CD8-positive, alpha-beta memory T cell (primary cell): ENCODE measurements around the gene NR2F2. TPM values are rescaled to one million over a fixed set of nuclear protein-coding genes. Genes with fewer than 3 reads are reported as not detected.

Source experiments
- CTCF ChIA-PET: fragments of 350-600 bp; sonication (Branson Sonifier 250); formaldehyde crosslinking; loops from one replicate; lab custom pipeline; 2021; ENCODE audit warnings: antibody characterized with exemption; lab: Charles Lee
- POLR2A ChIA-PET: fragments of 350-600 bp; sonication (Branson Sonifier 250); formaldehyde crosslinking; loops from one replicate; lab custom pipeline; 2021; ENCODE audit warnings: antibody characterized with exemption; lab: Charles Lee
- DNase-seq, 5 donors: peaks; one replicate each; pipeline versions ENCODE4 v3.0.0 to v3.0.0-alpha.2; 2020 to 2022; ENCODE audit warnings: mixed read lengths in 1 of 5
- H3K27ac ChIP-seq: one replicate; pipeline ENCODE4 v1.7.0; 2013; ENCODE audit warnings: low read depth, mild to moderate bottlenecking, low read length, moderate library complexity
- H3K27me3 ChIP-seq: 2 replicates; pipeline ENCODE4 v1.7.0; 2013; ENCODE audit warnings: low read length, mild to moderate bottlenecking; ENCODE audit not compliant: insufficient read depth, poor library complexity, severe bottlenecking
- H3K36me3 ChIP-seq: 2 replicates; pipeline ENCODE4 v1.7.0; 2013; ENCODE audit warnings: mild to moderate bottlenecking, low read length, moderate library complexity; ENCODE audit not compliant: insufficient read depth
- H3K4me1 ChIP-seq: 2 replicates; pipeline ENCODE4 v1.7.0; 2013; ENCODE audit warnings: mild to moderate bottlenecking, low read length, moderate library complexity; ENCODE audit not compliant: insufficient read depth
- H3K4me3 ChIP-seq: 2 replicates; pipeline ENCODE4 v1.7.0; 2013; ENCODE audit warnings: mild to moderate bottlenecking, low read length
- H3K9me3 ChIP-seq: 2 replicates; pipeline ENCODE4 v1.7.0; 2013; ENCODE audit warnings: mild to moderate bottlenecking, low read length
- H3K27ac Mint-ChIP-seq, 8 donors: one replicate each; pipeline ENCODE4 v1.8.0; 2020 to 2021; ENCODE audit warnings: mixed read lengths in 8 of 8, mild to moderate bottlenecking in 6 of 8, inconsistent platforms in 3 of 8, moderate library complexity in 3 of 8
- H3K27me3 Mint-ChIP-seq, 2 donors: one replicate each; pipeline ENCODE4 v1.8.0; 2020 to 2021; ENCODE audit warnings: mixed read lengths in 2 of 2, mild to moderate bottlenecking in 1 of 2, moderate library complexity in 1 of 2
- H3K36me3 Mint-ChIP-seq, 3 donors: one replicate each; pipeline ENCODE4 v1.8.0; 2020 to 2021; ENCODE audit warnings: mixed read lengths in 3 of 3, inconsistent platforms in 1 of 3, mild to moderate bottlenecking in 1 of 3
- H3K4me1 Mint-ChIP-seq, 3 donors: one replicate each; pipeline ENCODE4 v1.8.0; 2020 to 2021; ENCODE audit warnings: mixed read lengths in 3 of 3, inconsistent platforms in 1 of 3, mild to moderate bottlenecking in 1 of 3
- H3K4me3 Mint-ChIP-seq, 7 donors: one replicate each; pipeline ENCODE4 v1.8.0; 2020 to 2021; ENCODE audit warnings: mixed read lengths in 7 of 7, mild to moderate bottlenecking in 6 of 7, moderate library complexity in 4 of 7, inconsistent platforms in 2 of 7
- H3K9me3 Mint-ChIP-seq, 5 donors: one replicate each; pipeline ENCODE4 v1.8.0; 2020 to 2022; ENCODE audit warnings: mixed read lengths in 5 of 5, mild to moderate bottlenecking in 3 of 5, moderate library complexity in 2 of 5, inconsistent platforms in 1 of 5
- polyA plus RNA-seq: library from polyadenylated mRNA; unstranded; fragments of 300-500 nt; fragmentation: Illumina TruSeq; gene quantifications from one replicate; pipeline ENCODE4 v1.2.3, GENCODE V29; 2021
- total RNA-seq, 2 experiments: library from RNA; stranded (reverse); gene quantifications; one replicate each; pipeline ENCODE4 v1.2.3, GENCODE V29; 2021

NR2F2 gene
- total and polyA plus RNA-seq, 3 experiments from 2014 or later = not detected

DNA sequence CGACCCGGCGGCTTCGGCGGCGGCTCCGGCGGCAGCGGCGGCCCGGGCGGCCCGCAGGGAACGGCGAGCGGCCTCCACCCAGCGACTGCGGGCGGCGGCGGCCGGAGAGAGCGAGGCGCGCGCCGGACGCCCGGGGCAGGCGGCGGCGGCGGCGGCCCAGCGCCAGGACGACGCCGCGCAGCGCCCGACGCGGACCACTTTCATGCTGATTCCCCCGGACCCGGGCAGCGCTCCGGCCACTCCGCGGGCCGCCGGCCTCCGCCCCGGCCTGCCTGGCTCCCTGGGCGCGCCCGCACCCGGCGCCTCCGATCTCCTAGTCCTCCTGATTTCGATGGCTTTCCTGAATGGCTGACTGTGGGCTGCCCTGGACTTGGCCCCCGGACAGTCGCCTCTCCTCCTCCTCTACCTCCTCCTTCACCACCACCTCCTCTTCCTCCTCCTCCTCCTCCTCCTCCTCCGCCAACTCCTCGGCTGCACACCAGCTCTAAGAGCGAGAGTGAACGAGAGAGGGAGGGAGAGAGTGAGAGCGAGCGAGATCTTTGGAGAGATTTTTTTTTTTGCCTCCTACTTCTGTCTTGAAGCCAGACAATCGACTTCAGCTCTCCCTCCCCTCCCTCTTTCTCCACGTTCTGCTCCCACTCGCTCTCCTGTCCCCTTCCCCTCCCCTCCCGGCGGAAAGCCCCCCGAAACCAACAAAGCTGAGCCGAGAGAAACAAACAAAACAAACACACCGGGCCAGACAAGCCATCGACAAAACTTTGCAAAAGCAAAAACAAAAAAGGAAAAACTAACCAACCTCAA lies 844 bp downstream of the NR2F2 start:
- no peak overlapping the region for H3K27ac Mint-ChIP-seq

GRCh38 chr15:96331945-96332636 lies 1.6 kb downstream of the NR2F2 start:
- H3K4me3 ChIP-seq = no peak overlapping the region
- DNase-seq = no peak
- H3K9me3 Mint-ChIP-seq = peaks cover 0 to 30% (median 10%) of the 10 kb centered on the region in 5 donors
- H3K27ac Mint-ChIP-seq = peak overlapping the region in 2 of 8 donors; percentile 19 to 98
- H3K4me1 Mint-ChIP-seq = peaks cover 10 to 33% (median 15%) of the 10 kb centered on the region in 3 donors
- peak overlapping the region; percentile 55 for H3K27ac ChIP-seq
- peaks cover 51% of the 10 kb centered on the region for H3K27me3 ChIP-seq
- H3K36me3 Mint-ChIP-seq = peaks cover 0 to 4% (median 0%) of the 10 kb centered on the region in 3 donors
- H3K9me3 ChIP-seq = no peaks in the 10 kb centered on the region
- no peaks in the 10 kb centered on the region for H3K4me1 ChIP-seq
- ChIA-PET POLR2A (no interaction called here), CTCF (no interaction called here)
- H3K4me3 Mint-ChIP-seq = peak overlapping the region in 6 of 7 donors; percentile 58 to 80 (median 72)
- H3K36me3 ChIP-seq = no peaks in the 10 kb centered on the region
- peaks cover 70 to 84% of the 10 kb centered on the region in 2 donors for H3K27me3 Mint-ChIP-seq

More for the DNA sequence above, 844 bp downstream of the NR2F2 start:
- Histone ChIP-seq H3K36me3 (no peaks in the 10 kb centered on the region), H3K27ac (peak overlapping the region; percentile 51), H3K9me3 (no peaks in the 10 kb centered on the region), H3K4me3 (peak overlapping the region; percentile 28), H3K4me1 (no peaks in the 10 kb centered on the region), H3K27me3 (peaks cover 57% of the 10 kb centered on the region)
- Mint-ChIP-seq H3K9me3 (peaks cover 0 to 37% (median 10%) of the 10 kb centered on the region in 5 donors), H3K4me1 (peaks cover 15 to 39% (median 17%) of the 10 kb centered on the region in 3 donors), H3K27me3 (peaks cover 69 to 86% of the 10 kb centered on the region in 2 donors), H3K36me3 (peaks cover 0 to 4% (median 0%) of the 10 kb centered on the region in 3 donors), H3K4me3 (peak overlapping the region; percentile 22 to 88 (median 62))
- POLR2A ChIA-PET = no interaction called here
- no peak for DNase-seq
- CTCF ChIA-PET = no interaction called here

- Mint-ChIP-seq H3K4me3 (peak overlapping the region in 6 of 7 donors; percentile 33 to 80 (median 64)), H3K9me3 (peaks cover 2 to 34% (median 13%) of the 10 kb centered on the region in 5 donors), H3K27me3 (peaks cover 72 to 86% of the 10 kb centered on the region in 2 donors), H3K27ac (peak overlapping the region in 2 of 8 donors; percentile 19 to 98), H3K36me3 (peaks cover 0 to 4% (median 0%) of the 10 kb centered on the region in 3 donors), H3K4me1 (peaks cover 9 to 32% (median 15%) of the 10 kb centered on the region in 3 donors)
- POLR2A ChIA-PET = no interaction called here
- CTCF ChIA-PET = no interaction called here
- no peak for DNase-seq
- Histone ChIP-seq H3K4me1 (no peaks in the 10 kb centered on the region), H3K27me3 (peaks cover 45% of the 10 kb centered on the region), H3K9me3 (no peaks in the 10 kb centered on the region), H3K4me3 (no peak overlapping the region), H3K36me3 (no peaks in the 10 kb centered on the region), H3K27ac (peak overlapping the region; percentile 55)
These were observed 2.2 kb downstream of the NR2F2 start for GRCh38 chr15:96332637-96333121.

GRCh38 chr15:96333131-96334016 lies 2.9 kb downstream of the NR2F2 start:
- H3K4me1 ChIP-seq = no peaks in the 10 kb centered on the region
- peaks cover 0 to 4% (median 0%) of the 10 kb centered on the region in 3 donors for H3K36me3 Mint-ChIP-seq

DNA sequence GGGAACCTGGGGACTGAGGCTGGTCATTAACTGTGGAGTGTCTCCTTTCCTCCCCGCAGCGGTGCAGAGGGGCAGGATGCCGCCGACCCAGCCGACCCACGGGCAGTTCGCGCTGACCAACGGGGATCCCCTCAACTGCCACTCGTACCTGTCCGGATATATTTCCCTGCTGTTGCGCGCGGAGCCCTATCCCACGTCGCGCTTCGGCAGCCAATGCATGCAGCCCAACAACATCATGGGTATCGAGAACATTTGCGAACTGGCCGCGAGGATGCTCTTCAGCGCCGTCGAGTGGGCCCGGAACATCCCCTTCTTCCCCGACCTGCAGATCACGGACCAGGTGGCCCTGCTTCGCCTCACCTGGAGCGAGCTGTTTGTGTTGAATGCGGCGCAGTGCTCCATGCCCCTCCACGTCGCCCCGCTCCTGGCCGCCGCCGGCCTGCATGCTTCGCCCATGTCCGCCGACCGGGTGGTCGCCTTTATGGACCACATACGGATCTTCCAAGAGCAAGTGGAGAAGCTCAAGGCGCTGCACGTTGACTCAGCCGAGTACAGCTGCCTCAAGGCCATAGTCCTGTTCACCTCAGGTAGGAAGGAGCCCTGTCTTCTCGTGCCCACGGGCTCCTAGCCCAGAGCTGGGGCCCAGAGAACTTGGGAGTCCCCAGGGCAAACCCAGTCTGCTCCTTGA lies 3.7 kb downstream of the NR2F2 start:
- peaks cover 6 to 30% (median 16%) of the 10 kb centered on the region in 5 donors for H3K9me3 Mint-ChIP-seq
- H3K4me1 ChIP-seq = no peaks in the 10 kb centered on the region
- H3K4me3 Mint-ChIP-seq = peak overlapping the region in 2 of 7 donors; percentile 32 to 65
- H3K27ac Mint-ChIP-seq = no peak overlapping the region
- peaks cover 61 to 84% of the 10 kb centered on the region in 2 donors for H3K27me3 Mint-ChIP-seq
- peaks cover 0 to under 1% (median 0%) of the 10 kb centered on the region in 3 donors for H3K36me3 Mint-ChIP-seq
- peaks cover 9 to 32% (median 15%) of the 10 kb centered on the region in 3 donors for H3K4me1 Mint-ChIP-seq
- H3K4me3 ChIP-seq = no peak overlapping the region
- no peak for DNase-seq
- POLR2A ChIA-PET = no interaction called here
- CTCF ChIA-PET = no interaction called here
- H3K27me3 ChIP-seq = peaks cover 30% of the 10 kb centered on the region
- H3K27ac ChIP-seq = peak overlapping the region; percentile 55
- H3K9me3 ChIP-seq = no peaks in the 10 kb centered on the region
- no peaks in the 10 kb centered on the region for H3K36me3 ChIP-seq

More at GRCh38 chr15:96333131-96334016, 2.9 kb downstream of the NR2F2 start:
- Histone ChIP-seq H3K27ac (peak overlapping the region; percentile 55), H3K9me3 (no peaks in the 10 kb centered on the region), H3K36me3 (no peaks in the 10 kb centered on the region), H3K27me3 (peaks cover 38% of the 10 kb centered on the region), H3K4me3 (no peak overlapping the region)
- Mint-ChIP-seq H3K27ac (no peak overlapping the region), H3K4me3 (peak overlapping the region in 6 of 7 donors; percentile 10 to 74 (median 62)), H3K4me1 (peaks cover 9 to 32% (median 15%) of the 10 kb centered on the region in 3 donors), H3K27me3 (peaks cover 67 to 86% of the 10 kb centered on the region in 2 donors), H3K9me3 (peaks cover 6 to 34% (median 14%) of the 10 kb centered on the region in 5 donors)
- ChIA-PET POLR2A (no interaction called here), CTCF (no interaction called here)
- DNase-seq = no peak

GRCh38 chr15:96334705-96335410 lies 4.4 kb downstream of the NR2F2 start:
- Mint-ChIP-seq H3K27me3 (peaks cover 60 to 84% of the 10 kb centered on the region in 2 donors), H3K4me3 (peak overlapping the region in 2 of 7 donors; percentile 13 to 32), H3K36me3 (no peaks in the 10 kb centered on the region), H3K4me1 (peaks cover 5 to 29% (median 12%) of the 10 kb centered on the region in 3 donors), H3K27ac (peak overlapping the region in 1 of 8 donors; percentile 85), H3K9me3 (peaks cover 6 to 28% (median 15%) of the 10 kb centered on the region in 5 donors)
- no peaks in the 10 kb centered on the region for H3K4me1 ChIP-seq
- no peak overlapping the region for H3K27ac ChIP-seq
- peaks cover 24% of the 10 kb centered on the region for H3K27me3 ChIP-seq
- no peaks in the 10 kb centered on the region for H3K36me3 ChIP-seq
- no peak overlapping the region for H3K4me3 ChIP-seq
- H3K9me3 ChIP-seq = no peaks in the 10 kb centered on the region
- POLR2A ChIA-PET = interaction anchor here (0.6 kb wide), 1 partner anchor 46 kb away, joined by 6 read pairs; no protein-coding TSS in a partner anchor
- CTCF ChIA-PET = no interaction called here
- no peak for DNase-seq
